Prostate gland (tissue), 2 donors: Measurements from ENCODE around the gene OXLD1.

Source experiments
- CTCF ChIP-seq, 4 experiments: fragments of 200-600 bp in 2 of 4; fragments of 450-650 bp in 2 of 4; sonication (generic) in 2 of 4; IDR thresholded peaks; 1 replicate in 3 of 4; 2 replicates in 1 of 4; pipeline ENCODE4 v1.5.1; 2016 to 2019; ENCODE audit warnings: antibody characterized with exemption in 4 of 4, mild to moderate bottlenecking in 2 of 4, moderate library complexity in 2 of 4
- POLR2A ChIP-seq: fragments of 450-650 bp; IDR thresholded peaks from one replicate; pipeline ENCODE4 v1.6.1; 2016; ENCODE audit warnings: antibody characterized with exemption, mild to moderate bottlenecking
- POLR2AphosphoS5 ChIP-seq: sonication (generic); formaldehyde crosslinking; IDR thresholded peaks from one replicate; pipeline ENCODE4 v1.6.1; 2017; ENCODE audit warnings: antibody characterized with exemption

GRCh38 chr17:81660441-81660840, 6.0 kb downstream of the OXLD1 start:
- TF ChIP-seq CTCF (IDR thresholded peaks at IDR 0.05) (no peak), POLR2AphosphoS5 (no peak), POLR2A (no peak)
